HG02610 (cell line): ENCODE measurements around the gene NEDD4L.

Source experiments
- ATAC-seq: cut with Tn5 transposase; IDR thresholded peaks from one replicate; pipeline ENCODE4 v1.9.1; 2021; ENCODE audit warnings: mild to moderate bottlenecking, moderate library complexity; ENCODE audit not compliant: unreplicated experiment

Gene NEDD4L

DNA sequence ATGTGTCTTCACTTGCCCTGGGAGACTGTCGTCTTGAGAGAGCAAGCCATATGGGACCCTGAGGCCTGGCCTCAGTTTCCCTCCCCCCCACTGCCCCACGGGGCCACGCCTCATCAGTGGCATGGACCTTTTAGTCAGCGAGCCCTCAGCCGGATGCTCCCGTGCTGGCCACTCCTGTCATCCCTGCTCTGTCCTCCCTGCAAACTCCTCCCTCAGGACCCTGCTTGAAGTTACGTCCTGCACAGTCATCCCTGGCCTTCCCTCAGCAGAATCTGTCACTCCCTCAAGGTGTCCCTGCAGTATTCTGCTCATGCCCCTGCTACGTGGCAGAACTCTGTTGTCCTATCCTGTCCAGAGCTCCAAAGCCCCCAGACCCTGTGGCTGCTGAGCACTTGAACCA, 265.1 kb downstream of the NEDD4L start:
- ATAC-seq = no peak

DNA sequence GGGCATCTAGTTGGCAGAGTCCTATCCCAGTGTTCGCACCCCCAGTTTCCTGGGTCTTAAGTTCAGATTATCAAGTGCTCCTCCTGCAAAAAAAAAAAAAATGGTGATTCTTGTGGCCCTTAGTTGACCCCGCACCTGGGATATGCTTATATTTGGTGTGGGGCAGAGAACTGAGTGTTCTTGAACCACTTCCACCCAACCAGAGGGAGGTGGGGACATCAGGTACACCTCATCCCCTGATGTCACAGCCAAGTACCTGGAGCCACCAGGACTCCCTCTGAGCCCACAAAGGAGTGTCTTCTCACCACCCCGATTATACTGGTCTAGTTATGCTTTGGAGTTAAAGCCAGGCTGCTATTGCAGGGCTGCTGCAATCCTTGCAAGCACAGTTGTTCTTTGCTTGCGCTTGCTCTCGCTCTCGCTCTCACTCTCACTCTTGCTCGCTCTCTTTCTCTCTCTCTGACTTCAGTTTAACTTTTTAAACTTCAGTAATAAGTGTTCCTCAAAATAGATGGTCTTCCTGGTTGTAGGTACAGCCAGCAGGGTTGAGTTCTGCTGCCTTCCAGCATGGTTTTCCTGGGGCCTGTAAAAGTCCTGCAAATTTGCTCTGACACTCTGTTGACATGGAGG, 265.7 kb downstream of the NEDD4L start:
- ATAC-seq = no peak

DNA sequence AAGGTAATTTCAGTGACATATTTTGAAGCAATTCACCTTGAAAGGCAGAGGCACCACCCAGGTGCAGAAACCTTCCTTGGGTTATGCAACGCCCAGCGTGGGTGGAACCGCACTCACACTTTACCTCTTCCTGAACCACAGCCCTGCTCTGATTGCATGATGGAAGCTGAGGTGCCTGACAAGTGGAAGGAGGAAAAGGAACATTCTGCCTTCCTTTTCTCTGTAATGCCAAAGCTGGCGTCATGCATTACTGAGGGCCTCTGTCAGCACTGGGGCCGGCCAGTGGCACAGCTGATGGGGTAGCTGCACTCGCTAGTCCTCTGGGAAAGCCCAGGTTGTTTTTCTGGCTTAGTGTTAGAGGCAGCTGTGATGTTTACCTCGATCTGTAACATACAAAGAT, 266.5 kb downstream of the NEDD4L start:
- no peak for ATAC-seq

DNA sequence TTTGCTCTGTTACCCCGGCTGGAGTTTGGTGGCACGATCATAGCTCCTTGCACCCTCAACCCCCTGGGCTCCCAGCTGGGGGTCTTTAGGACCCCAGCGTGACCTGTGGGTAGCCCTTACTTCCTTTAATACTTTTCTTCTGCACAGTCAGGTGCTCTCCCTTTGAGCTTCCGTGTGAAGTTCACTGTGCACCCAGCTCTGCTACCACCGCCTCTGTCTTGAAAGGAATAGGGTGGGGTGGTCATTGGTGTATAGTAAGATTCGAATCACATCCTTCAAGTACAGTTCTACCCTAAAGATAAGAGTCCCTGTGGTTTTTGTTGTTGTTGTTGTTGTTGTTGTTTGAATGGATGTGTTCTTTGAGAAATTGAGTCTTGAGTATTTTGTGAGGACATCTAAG, 267.4 kb downstream of the NEDD4L start:
- ATAC-seq = no peak

DNA sequence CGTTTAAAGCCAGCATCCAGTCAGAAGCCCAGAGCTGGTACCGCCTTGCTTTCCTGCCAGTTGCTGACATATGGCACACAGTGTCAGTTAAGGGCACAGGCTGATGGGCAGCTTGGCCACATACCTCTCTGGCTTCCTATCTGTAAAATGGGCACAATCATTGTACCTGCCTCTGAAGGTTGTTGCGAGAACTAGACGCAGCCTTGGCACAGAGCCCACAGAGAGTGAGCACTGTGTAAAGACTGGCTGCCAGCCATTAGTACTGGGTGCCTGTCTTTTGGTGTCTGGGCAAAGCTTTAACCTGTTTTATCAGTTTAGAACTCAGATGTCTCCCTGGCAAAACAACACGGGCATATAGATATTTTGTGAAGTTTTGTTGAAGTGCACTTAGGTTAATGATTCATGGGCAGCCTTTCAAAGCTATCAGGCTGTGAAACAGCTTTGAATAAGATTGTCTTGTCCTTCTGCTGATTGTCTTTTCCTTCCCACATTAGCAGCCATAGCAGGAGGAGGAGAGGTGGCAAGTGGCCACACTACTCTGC, 269.5 kb downstream of the NEDD4L start:
- no peak for ATAC-seq

DNA sequence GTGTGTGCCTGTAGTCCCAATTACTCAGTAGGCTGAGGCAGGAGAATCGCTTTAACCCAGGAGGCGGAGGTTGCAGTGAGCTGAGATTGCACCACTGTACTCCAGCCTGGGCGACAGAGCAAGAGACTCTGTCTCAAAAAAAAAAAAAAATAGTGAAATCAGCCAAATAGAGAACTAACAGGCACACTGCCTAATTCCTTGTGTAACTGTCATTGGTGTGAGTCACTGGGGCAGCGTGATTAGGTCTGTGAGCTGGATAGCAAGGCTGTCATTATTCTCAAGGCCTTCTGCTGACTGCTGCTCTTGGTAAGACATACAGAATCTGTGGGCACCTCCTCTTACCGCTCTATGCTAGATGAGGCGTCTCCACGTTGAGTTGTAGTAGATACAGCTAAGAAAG, 270.3 kb downstream of the NEDD4L start:
- no peak for ATAC-seq

DNA sequence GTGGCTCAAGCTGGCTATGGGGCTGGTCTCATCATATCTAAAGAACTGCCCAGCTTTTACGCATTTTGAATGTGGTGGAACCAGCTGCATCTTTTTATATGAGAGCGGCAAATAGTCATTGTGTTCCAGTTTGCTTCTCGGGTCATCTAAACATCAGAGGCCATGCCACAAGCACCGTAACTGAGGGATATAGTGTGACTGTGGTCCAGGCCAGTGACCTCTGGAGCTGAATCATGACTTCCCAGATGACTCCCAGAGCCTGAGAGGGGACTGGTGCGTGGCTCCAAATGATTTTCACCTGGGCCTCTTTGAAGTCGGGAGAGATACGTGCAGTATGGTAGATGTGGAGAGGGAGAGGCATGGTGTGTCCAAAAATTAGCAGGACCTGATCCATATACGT, 271.0 kb downstream of the NEDD4L start:
- ATAC-seq = no peak

DNA sequence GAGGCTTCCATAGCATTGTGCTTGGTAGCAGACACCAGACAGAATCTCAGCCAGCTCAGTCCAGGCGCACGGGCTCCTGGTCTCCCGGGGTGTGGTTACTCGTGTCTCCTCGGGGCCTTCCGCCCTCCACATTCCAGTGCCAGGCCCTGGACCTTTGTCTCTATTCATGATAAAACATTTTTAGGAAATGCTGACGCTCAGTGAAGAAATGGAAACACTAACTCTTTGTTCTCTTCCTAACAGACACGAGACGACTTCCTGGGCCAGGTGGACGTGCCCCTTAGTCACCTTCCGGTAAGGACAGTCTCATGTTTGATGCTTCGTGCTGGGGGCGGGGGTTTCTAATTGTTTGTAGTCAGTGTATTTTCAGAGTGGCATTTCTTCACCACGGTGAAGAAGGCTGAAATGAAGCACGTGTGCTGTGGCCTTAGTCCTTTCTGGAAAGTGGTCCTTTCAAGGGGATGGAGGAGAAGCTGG, 271.8 kb downstream of the NEDD4L start:
- no peak for ATAC-seq

DNA sequence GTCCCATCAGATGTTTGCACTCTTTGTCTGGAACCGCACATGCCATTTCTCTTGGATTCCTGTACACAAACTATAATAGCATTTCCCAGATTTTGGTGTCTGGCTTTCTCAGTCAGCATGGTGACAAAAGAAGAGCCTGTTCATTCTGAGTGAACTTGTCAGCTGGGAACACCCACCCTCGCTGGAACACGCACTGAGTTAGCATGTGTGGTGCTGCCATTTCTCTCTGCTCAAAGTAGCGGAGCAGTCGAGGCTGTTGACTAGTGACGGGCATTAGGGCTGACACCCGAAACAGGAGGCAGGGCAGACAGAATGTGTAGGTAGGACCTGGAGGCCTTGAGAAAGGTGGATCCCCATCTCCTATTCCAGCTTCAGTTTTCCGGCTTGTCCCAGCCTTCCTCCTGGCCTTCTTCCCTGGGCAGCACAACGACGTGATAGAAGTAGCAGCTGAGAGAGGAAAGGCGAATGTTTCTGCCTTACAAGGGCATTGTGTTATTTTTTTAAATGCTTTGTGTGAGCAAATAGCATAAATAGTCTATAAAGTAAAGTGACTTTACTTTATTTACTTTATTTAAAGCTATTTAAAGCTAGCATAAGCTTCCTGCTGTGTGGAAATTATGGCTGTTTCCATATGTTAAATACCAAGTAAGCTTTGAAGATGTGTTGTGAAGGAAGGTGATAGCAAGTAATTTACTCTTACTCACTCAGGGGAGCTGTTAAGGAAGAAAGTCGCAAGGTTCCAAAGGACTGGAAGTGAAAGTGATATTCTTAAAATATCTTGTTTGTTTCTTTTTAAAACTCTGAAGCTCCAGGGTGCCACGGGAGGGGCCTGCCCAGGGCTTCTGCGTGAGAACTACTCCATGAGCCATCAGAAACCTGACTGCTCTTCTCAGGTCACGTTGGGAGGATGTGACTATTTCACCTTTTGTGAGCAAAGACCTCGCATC, 272.6 kb downstream of the NEDD4L start:
- no peak for ATAC-seq

DNA sequence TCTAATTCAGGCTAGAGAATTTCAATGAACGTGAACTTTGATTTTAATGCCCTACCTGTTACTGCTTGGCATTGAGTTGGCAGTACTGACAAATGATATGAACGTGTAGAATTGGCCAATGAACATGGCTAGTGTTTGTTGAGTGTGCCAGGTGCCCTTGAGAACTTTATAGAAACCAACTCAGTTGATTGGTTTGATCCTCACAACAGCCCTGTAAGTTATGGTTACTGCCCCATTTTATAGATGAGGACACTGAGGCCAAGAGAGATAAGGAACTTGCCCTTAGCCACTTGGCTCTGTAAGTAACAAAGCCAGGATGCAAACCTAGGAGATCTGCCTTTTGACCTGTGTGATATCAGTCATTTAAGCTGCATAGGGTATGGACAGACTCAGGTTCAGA, 275.7 kb downstream of the NEDD4L start:
- ATAC-seq = no peak

DNA sequence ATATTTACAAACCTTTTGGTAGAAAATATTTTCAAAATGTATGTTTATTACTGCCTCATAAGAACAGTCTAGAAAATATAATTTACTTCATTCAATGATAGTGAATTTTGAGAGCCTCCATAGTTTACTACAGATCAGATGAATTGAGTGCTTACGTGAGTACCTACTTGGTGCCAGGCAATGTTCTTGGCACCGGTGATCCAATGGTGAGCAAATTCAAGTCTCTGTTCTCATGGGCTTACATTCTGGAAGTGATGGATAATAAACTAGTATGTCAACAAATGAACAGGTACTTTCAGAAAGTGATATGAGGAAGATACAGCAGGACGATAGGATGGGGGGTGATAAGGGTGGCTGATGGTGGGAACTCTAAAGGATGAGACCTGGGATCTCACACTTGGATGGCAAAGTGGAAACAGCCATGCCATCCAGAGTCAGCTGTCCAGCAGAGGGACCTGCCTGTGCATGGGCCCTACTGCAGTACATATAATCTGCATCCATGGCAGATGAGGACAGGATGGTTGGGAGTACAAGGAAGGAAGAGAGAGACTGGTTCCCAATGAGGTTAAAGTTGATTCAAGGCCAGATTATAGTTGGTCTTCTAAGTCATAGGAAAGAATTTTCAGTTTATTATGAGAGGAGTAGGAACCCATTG, 277.0 kb downstream of the NEDD4L start:
- ATAC-seq = no peak

DNA sequence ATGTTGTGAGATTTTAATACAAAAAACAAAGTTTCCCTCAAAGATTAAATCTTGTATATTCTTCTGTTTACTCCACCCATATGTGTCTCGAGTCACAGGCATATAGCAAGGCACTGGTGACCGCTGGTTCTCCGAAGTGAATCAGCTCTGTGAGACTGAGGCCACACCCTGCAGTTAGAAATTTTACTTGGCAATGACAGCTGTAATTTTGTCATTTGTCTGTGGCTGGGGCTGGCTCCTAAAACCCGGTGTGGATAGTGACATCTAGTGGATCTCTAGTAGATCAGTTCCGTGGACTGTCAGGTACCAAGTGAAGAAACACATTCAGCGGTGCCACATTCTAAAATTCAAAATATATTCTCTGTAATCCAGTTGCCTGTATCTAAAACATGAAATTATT, 278.0 kb downstream of the NEDD4L start:
- ATAC-seq = no peak

DNA sequence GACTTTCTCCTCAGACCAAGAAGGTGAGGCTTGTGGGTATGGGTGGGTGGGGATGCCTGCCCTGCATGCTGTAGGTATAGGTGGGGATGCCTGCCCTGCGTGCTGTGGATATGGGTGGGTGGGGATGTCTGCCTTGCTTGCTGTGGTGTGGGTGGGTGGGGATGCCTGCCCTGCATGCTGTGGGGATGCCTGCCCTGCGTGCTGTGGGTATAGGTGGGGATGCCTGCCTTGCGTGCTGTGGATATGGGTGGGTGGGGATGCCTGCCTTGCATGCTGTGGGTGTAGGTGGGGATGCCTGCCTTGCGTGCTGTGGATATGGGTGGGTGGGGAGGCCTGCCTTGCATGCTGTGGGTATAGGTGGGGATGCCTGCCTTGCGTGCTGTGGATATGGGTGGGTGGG, 278.4 kb downstream of the NEDD4L start:
- ATAC-seq = no peak

DNA sequence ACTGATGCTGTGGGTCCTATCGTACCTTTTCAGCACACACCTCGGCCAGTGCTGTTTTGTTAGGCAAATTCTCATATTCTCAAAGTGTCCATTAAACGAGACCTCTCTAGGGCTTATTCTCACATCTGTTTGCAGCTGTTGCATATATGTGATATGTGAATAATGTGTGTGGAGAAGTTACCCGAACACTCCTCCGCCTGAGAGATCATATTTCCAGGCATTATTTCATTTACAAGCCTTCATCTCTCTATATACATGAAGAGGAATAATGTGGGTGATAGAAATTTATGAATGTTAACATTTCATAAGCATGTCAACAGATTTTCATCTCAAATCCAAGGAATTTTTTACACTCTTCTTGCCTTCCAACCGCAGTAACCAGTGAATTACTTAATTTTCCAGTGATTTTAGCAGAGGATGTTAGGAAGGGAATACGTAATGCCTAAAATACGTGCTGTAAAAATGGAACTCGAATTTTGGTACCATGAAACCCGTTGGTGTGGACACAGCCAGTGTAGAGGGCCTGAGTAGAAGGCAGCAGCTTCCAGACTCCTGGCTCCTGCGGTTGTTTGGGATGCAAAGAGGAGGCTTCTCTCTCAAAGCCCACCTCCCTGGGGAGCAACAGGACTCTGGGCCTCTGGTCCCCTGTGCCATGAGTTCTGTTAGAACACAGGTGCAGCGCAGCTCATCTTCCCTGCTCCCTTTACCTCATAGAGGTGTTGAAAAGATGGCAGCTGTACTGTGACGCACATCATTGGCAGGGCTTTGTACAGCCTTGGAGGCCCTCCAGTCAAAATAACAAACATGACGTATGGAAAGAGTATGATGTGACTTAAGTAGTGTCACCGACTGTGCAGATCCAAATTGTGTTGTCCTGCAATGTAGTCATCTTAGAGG, 280.1 kb downstream of the NEDD4L start:
- no peak for ATAC-seq

DNA sequence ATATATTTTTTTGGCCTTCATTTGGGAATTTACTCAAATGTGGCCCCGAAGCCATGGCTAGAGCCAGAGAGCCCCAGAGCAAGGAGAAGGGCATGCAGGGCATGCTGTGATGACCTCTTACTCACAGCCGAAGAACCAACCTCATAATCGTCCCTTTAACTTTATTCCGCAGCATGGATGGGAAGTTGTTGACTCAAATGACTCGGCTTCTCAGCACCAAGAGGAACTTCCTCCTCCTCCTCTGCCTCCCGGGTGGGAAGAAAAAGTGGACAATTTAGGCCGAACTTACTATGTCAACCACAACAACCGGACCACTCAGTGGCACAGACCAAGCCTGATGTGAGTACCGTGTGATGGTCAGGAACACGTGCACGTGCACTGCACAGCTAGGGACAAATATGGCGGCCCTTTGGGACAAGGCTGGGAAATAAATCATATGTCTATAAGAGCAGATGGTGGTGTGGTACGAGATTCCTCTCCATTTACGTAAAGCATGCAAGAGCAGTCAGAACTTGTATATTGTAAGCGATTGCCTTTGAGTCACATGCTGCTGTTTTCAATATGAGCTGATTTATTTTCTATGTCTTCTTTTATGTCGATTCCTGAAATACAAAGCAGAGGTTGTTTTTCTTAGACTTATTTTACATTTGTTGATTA, 280.9 kb downstream of the NEDD4L start:
- no peak for ATAC-seq

DNA sequence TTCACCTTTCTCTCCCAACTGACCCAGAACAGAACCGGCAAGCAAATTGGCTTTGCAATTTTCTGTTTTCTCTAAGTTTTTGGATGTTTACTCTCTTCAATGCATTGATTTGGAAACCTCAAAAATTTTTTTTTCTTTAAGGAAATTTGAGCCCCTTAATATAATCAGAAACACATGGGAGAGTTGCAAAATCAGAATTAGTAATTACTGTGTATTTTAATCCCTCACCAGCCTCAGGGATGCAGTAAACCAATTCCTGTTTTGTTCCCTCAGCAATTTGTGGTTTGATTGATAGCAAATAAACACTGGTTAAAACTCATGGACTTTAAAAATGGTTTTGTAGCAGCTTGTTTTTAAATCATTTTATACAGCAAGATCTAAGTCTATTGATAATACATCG, 281.5 kb downstream of the NEDD4L start:
- ATAC-seq = no peak

DNA sequence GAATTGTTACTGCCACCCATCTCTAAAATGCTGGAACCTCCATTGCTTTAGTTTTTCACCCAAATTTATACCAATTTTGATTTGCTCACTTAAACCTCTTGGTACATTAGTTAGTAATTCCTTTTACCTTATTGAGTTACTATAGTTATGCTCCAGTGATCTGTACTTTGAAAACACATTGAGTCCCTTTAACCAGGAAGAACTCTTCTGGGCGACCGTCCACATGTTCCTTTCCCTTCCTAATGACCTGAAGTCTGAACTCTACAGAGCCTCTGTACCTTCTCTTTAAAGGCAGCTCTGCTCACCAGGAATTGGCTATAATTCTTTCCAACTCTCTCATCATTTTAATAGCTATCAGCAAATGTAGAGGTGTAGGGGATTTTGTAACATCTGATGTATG, 290.0 kb downstream of the NEDD4L start:
- ATAC-seq = no peak

DNA sequence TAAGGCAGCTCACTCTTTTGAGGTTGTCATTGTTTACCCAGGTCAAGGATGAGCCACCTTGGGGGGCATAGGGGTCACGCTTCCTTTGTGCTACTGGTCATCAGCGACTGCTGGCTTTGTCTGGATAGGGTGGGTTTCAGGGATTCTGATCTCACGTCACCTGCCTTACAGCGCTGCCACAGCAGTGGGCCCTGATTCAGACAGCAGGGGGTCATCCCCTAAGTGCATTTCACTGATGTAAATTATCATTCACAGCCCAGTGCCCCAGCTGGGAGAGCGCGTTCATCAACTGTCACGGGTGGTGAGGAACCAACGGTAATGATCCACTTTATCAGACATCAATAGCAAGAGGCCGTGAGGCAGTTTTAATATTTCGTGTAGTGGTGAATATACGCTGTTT, 291.2 kb downstream of the NEDD4L start:
- no peak for ATAC-seq

DNA sequence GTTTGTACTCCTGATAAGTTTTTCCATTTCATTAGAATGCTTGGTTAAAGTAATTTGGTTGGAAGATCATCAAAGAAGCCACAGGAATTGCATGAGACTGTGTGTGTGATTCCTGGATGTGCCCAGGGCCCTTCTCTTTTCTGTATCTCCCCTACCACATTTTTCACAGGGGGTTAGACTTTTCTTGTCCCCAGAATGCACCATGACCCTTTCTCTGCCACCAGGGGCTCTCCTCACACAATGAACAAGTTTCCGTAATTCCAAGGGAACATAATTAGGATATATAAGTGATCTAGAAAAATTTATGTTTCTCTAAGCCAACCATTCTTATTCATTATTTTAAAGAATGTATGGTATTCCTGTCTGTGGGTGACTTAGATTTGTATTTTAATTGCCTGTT, 291.8 kb downstream of the NEDD4L start:
- ATAC-seq = no peak

DNA sequence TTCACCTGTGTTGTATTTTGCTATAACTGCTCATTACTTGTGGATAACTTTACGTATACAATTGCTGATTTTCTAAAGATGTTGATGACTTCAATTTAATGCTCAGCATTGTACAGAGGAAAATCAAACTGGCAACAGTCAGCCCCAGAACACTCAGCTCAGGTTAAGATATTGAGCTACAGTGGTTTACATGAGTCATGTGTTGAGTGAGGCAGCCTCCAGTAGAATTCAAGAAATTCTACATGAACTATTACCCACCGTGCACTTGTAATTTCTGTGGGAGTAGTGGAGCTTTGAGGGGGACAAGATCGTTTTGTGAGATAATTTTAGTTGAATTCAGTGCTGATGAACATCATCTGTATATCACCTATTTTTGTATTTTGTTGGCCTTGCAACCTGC, 292.6 kb downstream of the NEDD4L start:
- ATAC-seq = no peak
